ENCODE measurements around the gene BICD1.

GRCh38 chr12:32344047-32344446 lies 237.4 kb downstream of the BICD1 start:
- no peak for TF ChIP-seq YY1 (IDR thresholded peaks at IDR 0.05; ENCODE audit: insufficient read depth, insufficient read length)
- no peak for TF ChIP-seq ZNF274 (IDR thresholded peaks at IDR 0.05; ENCODE audit: low read depth, low read length)
- TF ChIP-seq SUZ12 (IDR thresholded peaks at IDR 0.05; ENCODE audit: extremely low read depth, insufficient read depth, insufficient read length) = no peak

Data from NT2/D1 (cell line).